ENCODE data around the gene CNTN5.

CNTN5 gene

GRCh38 chr11:99884750-99885149 lies 864.0 kb downstream of the CNTN5 start:
- no peak for TF ChIP-seq TSHZ2 (CRISPR knock-in tag; IDR thresholded peaks at IDR 0.05)
- TF ChIP-seq ZNF565 (CRISPR knock-in tag; conservative IDR thresholded peaks at IDR 0.05; ENCODE audit: low read depth), result no peak
- TF ChIP-seq ZNF8 (CRISPR knock-in tag; IDR thresholded peaks at IDR 0.05), result no peak
- TF ChIP-seq CSDC2 (CRISPR knock-in tag; IDR thresholded peaks at IDR 0.05), result no peak
- TF ChIP-seq CSRNP3 (CRISPR knock-in tag; IDR thresholded peaks at IDR 0.05), result no peak
- no peak for TF ChIP-seq ARNTL (CRISPR knock-in tag; IDR thresholded peaks at IDR 0.05; ENCODE audit: borderline replicate concordance, low read depth)
- TF ChIP-seq PPARA (CRISPR knock-in tag; IDR thresholded peaks at IDR 0.05; ENCODE audit: borderline replicate concordance), result no peak
- no peak for TF ChIP-seq TOX (CRISPR knock-in tag; IDR thresholded peaks at IDR 0.05; ENCODE audit: borderline replicate concordance)
- no peak for TF ChIP-seq BACH2 (CRISPR knock-in tag; IDR thresholded peaks at IDR 0.05; ENCODE audit: borderline replicate concordance)
- no peak for TF ChIP-seq SNAI2 (CRISPR knock-in tag; IDR thresholded peaks at IDR 0.05)
- TF ChIP-seq POU6F1 (CRISPR knock-in tag; IDR thresholded peaks at IDR 0.05; ENCODE audit: borderline replicate concordance, low read depth), result no peak
- TF ChIP-seq GLIS3 (CRISPR knock-in tag; IDR thresholded peaks at IDR 0.05), result no peak
- no peak for ATAC-seq

GRCh38 chr11:99887481-99887880 lies 866.7 kb downstream of the CNTN5 start:
- ATAC-seq, result no peak
- TF ChIP-seq ZC3H10 (CRISPR knock-in tag; IDR thresholded peaks at IDR 0.05), result no peak
- TF ChIP-seq ZNF8 (CRISPR knock-in tag; IDR thresholded peaks at IDR 0.05), result no peak
- TF ChIP-seq BACH2 (CRISPR knock-in tag; IDR thresholded peaks at IDR 0.05; ENCODE audit: borderline replicate concordance), result no peak
- no peak for TF ChIP-seq GLIS3 (CRISPR knock-in tag; IDR thresholded peaks at IDR 0.05)
- TF ChIP-seq ZNF70 (CRISPR knock-in tag; IDR thresholded peaks at IDR 0.05), result no peak
- no peak for TF ChIP-seq ZFP3 (CRISPR knock-in tag; IDR thresholded peaks at IDR 0.05)
- no peak for TF ChIP-seq OSR1 (CRISPR knock-in tag; IDR thresholded peaks at IDR 0.05)
- TF ChIP-seq CREB5 (CRISPR knock-in tag; IDR thresholded peaks at IDR 0.05; ENCODE audit: low read depth), result no peak
- no peak for TF ChIP-seq CSRNP3 (CRISPR knock-in tag; IDR thresholded peaks at IDR 0.05)
- no peak for TF ChIP-seq CSDC2 (CRISPR knock-in tag; IDR thresholded peaks at IDR 0.05)
- no peak for TF ChIP-seq TSHZ2 (CRISPR knock-in tag; IDR thresholded peaks at IDR 0.05)
- no peak for TF ChIP-seq ISL1 (CRISPR knock-in tag; IDR thresholded peaks at IDR 0.05)
- TF ChIP-seq PATZ1 (CRISPR knock-in tag; IDR thresholded peaks at IDR 0.05; ENCODE audit: borderline replicate concordance), result no peak
- no peak for TF ChIP-seq RARB (CRISPR knock-in tag; IDR thresholded peaks at IDR 0.05)

All from SK-N-SH treated with all-trans-retinoic acid at 6 μM for 48 hours (cell line).